ENCODE data around the gene PRR5L.

PRR5L gene

GRCh38 chr11:36488096-36488495 is 192.0 kb downstream of the PRR5L start:
- no peak for DNase-seq (ENCODE audit: low read depth in 1 of 2, low spot score in 1 of 2)
- TF ChIP-seq POLR2AphosphoS5 (IDR thresholded peaks at IDR 0.05; ENCODE audit: low read depth) (no peak), SPI1 (IDR thresholded peaks at IDR 0.05; ENCODE audit: borderline replicate concordance, low read depth) (no peak), GABPA (IDR thresholded peaks at IDR 0.05; ENCODE audit: low read depth) (no peak), CTCF (IDR thresholded peaks at IDR 0.05; ENCODE audit: insufficient read depth, low read length) (no peak)
- TF ChIP-seq, protein P1, sequence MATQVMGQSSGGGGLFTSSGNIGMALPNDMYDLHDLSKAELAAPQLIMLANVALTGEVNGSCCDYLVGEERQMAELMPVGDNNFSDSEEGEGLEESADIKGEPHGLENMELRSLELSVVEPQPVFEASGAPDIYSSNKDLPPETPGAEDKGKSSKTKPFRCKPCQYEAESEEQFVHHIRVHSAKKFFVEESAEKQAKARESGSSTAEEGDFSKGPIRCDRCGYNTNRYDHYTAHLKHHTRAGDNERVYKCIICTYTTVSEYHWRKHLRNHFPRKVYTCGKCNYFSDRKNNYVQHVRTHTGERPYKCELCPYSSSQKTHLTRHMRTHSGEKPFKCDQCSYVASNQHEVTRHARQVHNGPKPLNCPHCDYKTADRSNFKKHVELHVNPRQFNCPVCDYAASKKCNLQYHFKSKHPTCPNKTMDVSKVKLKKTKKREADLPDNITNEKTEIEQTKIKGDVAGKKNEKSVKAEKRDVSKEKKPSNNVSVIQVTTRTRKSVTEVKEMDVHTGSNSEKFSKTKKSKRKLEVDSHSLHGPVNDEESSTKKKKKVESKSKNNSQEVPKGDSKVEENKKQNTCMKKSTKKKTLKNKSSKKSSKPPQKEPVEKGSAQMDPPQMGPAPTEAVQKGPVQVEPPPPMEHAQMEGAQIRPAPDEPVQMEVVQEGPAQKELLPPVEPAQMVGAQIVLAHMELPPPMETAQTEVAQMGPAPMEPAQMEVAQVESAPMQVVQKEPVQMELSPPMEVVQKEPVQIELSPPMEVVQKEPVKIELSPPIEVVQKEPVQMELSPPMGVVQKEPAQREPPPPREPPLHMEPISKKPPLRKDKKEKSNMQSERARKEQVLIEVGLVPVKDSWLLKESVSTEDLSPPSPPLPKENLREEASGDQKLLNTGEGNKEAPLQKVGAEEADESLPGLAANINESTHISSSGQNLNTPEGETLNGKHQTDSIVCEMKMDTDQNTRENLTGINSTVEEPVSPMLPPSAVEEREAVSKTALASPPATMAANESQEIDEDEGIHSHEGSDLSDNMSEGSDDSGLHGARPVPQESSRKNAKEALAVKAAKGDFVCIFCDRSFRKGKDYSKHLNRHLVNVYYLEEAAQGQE (IDR thresholded peaks at IDR 0.05; ENCODE audit: insufficient replicate concordance, low read depth) = no peak
- Histone ChIP-seq H3K27ac (replicated peaks) (no peak overlapping the region), H3K4me3 (replicated peaks; ENCODE audit: insufficient read depth, low read length) (no peak overlapping the region), H3K27me3 (ENCODE audit: insufficient read depth, poor library complexity, severe bottlenecking) (no peaks in the 10 kb centered on the region)

DNA sequence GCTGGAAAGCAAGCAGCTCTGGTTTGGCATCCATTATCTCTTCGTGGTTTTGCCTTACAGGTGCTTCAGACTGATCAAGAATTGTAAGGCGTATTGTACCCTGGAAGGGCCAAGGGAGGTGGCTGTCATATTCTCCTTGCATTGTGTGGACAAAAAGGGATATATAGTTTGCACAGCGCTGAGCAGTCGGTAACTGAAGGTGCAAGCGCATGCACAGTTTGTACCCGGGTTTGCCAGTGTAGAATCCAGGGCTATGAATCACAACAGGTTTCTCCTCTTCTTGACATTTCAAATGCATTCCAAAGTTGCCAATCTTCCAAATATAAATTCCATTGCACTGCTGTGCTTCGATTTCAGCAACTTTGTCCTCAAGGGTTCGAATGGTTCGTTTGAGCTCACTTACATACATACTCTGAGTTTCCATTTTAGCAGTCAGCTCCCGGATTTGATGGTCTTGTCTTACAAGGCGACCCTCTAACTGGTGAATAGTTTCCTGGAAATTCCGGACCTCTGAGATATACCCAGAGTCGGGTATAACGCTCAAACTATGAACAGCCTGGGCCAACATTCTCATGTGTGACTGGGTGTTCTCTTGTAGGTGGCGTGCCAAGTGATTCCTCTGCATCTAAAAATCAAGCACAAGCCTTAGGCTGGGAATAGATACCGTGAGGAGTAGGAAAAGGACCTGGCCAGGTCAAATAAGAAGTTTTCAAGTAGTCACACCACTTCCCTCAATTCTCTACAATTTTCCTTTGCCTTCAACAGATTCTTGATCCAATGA is 194.1 kb downstream of the PRR5L start:
- no peak for TF ChIP-seq CTCF (IDR thresholded peaks at IDR 0.05; ENCODE audit: insufficient read depth, low read length)
- TF ChIP-seq GABPA (IDR thresholded peaks at IDR 0.05; ENCODE audit: low read depth) = no peak
- TF ChIP-seq POLR2AphosphoS5 (IDR thresholded peaks at IDR 0.05; ENCODE audit: low read depth) = no peak
- TF ChIP-seq, protein P1 (IDR thresholded peaks at IDR 0.05; ENCODE audit: insufficient replicate concordance, low read depth) = no peak
- TF ChIP-seq SPI1 (IDR thresholded peaks at IDR 0.05; ENCODE audit: borderline replicate concordance, low read depth) = no peak
- Histone ChIP-seq H3K27ac (replicated peaks) (no peak overlapping the region), H3K4me3 (replicated peaks; ENCODE audit: insufficient read depth, low read length) (no peak overlapping the region), H3K27me3 (ENCODE audit: insufficient read depth, poor library complexity, severe bottlenecking) (no peaks in the 10 kb centered on the region)
- no peak for DNase-seq (ENCODE audit: low read depth in 1 of 2, low spot score in 1 of 2)

GRCh38 chr11:36492724-36493304 is 196.7 kb downstream of the PRR5L start:
- peak; percentile 38 to 50 for DNase-seq (ENCODE audit: low read depth in 1 of 2, low spot score in 1 of 2)
- TF ChIP-seq SPI1 (IDR thresholded peaks at IDR 0.05; ENCODE audit: borderline replicate concordance, low read depth) (no peak), CTCF (IDR thresholded peaks at IDR 0.05; ENCODE audit: insufficient read depth, low read length) (peak; percentile 23), GABPA (IDR thresholded peaks at IDR 0.05; ENCODE audit: low read depth) (no peak), POLR2AphosphoS5 (IDR thresholded peaks at IDR 0.05; ENCODE audit: low read depth) (no peak)
- TF ChIP-seq, protein P1 (IDR thresholded peaks at IDR 0.05; ENCODE audit: insufficient replicate concordance, low read depth) = no peak
- no peak overlapping the region for H3K27ac ChIP-seq (replicated peaks)

More at GRCh38 chr11:36492724-36493304, 196.7 kb downstream of the PRR5L start:
- Histone ChIP-seq H3K4me3 (replicated peaks; ENCODE audit: insufficient read depth, low read length) (no peak overlapping the region), H3K27me3 (ENCODE audit: insufficient read depth, poor library complexity, severe bottlenecking) (no peaks in the 10 kb centered on the region)
